ENCODE measurements around the gene PDK4. TPM values are rescaled to one million over a fixed set of nuclear protein-coding genes. Genes with fewer than 3 reads are reported as not detected.

PDK4 gene
- total and polyA plus RNA-seq, 10 of the 15 experiments (the other 5 are each of a cell fraction or from before 2014, with no cell fraction given) = 0.03 to 0.46 TPM; not detected in 8

GRCh38 chr7:95577137-95577536 is 19.2 kb downstream of the PDK4 start:
- no peak overlapping the region for H3K9ac ChIP-seq (ENCODE audit: control insufficient read depth, insufficient read depth, low read length)
- H3K9me3 ChIP-seq (replicated peaks; ENCODE audit: control insufficient read depth, insufficient read depth, low read length) = no peaks in the 10 kb centered on the region
- H3K4me2 ChIP-seq (ENCODE audit: control insufficient read depth, insufficient read depth) = no peak overlapping the region
- H4K20me1 ChIP-seq (ENCODE audit: control insufficient read depth, insufficient read depth) = no peaks in the 10 kb centered on the region
- WGBS (ENCODE audit: insufficient coverage, insufficient replicate concordance, low lambda C conversion rate, missing lambda C conversion rate) = 13% methylated on average over 5 of the region's 5 CpGs
- POLR2A ChIA-PET = interaction anchor here (0.7 kb wide), 1 partner anchor 55 kb away, joined by 3 read pairs; no protein-coding TSS in a partner anchor
- intact Hi-C loops (cut with micrococcal nuclease; ENCODE audit: unreplicated experiment) (no loop called here), in situ Hi-C loops (cut with MboI) (no loop called here)
- BruUV-seq (replicated peaks) = no TSS peak
- CTCF ChIA-PET = no interaction called here
- ATAC-seq = no peak
- RAD21 ChIA-PET (ENCODE audit: unreplicated experiment) = no interaction called here
- no peak for FAIRE-seq
- H3K79me2 ChIP-seq (ENCODE audit: control insufficient read depth, insufficient read depth, low read length) = no peaks in the 10 kb centered on the region
- TF ChIP-seq ATF2 (IDR thresholded peaks at IDR 0.05; ENCODE audit: low read length) (no peak), ZNF274 (IDR thresholded peaks at IDR 0.05; ENCODE audit: insufficient read depth, insufficient read length) (no peak), ETV6 (conservative IDR thresholded peaks at IDR 0.05 in 1 of 2, IDR thresholded peaks at IDR 0.05 in 1 of 2; ENCODE audit: borderline replicate concordance in 1 of 2, low read depth in 1 of 2) (no peak), PAX8 (IDR thresholded peaks at IDR 0.05) (no peak), NR2F1 (conservative IDR thresholded peaks at IDR 0.05) (no peak), BHLHE40 (IDR thresholded peaks at IDR 0.05; ENCODE audit: borderline replicate concordance in 1 of 2, low read depth in 2 of 2, low read length in 1 of 2) (no peak), SIN3A (IDR thresholded peaks at IDR 0.05; ENCODE audit: low read depth, low read length) (no peak), CREB1 (IDR thresholded peaks at IDR 0.05; ENCODE audit: low read depth) (no peak), USF1 (IDR thresholded peaks at IDR 0.05; ENCODE audit: borderline replicate concordance, extremely low read length, insufficient read depth, low read depth, low read length) (no peak), ZNF384 (IDR thresholded peaks at IDR 0.05; ENCODE audit: borderline replicate concordance, low read depth, low read length) (no peak), KAT2A (conservative IDR thresholded peaks at IDR 0.05; ENCODE audit: control insufficient read depth, low read depth, low read length) (no peak), SP1 (IDR thresholded peaks at IDR 0.05; ENCODE audit: low read depth, low read length) (no peak), CHD1 (IDR thresholded peaks at IDR 0.05; ENCODE audit: low read depth, low read length) (no peak), SPI1 (IDR thresholded peaks at IDR 0.05; ENCODE audit: borderline replicate concordance, insufficient read depth, low read depth, low read length) (no peak), ASH2L (IDR thresholded peaks at IDR 0.05; ENCODE audit: borderline replicate concordance, low read depth) (no peak), SIX5 (IDR thresholded peaks at IDR 0.05; ENCODE audit: low read depth, low read length, severe bottlenecking) (no peak), RBBP5 (conservative IDR thresholded peaks at IDR 0.05) (no peak), MAX (IDR thresholded peaks at IDR 0.05; ENCODE audit: low read depth, low read length) (no peak), RELA (IDR thresholded peaks at IDR 0.05; ENCODE audit: borderline replicate concordance, partially characterized antibody) (no peak)
- no peak overlapping the region for H2AFZ ChIP-seq (ENCODE audit: control insufficient read depth, low read depth, low read length)
- H3K27ac ChIP-seq (ENCODE audit: control insufficient read depth, insufficient read depth) = no peak overlapping the region
- H3K4me1 ChIP-seq (ENCODE audit: control insufficient read depth, insufficient read depth, low read length) = no peaks in the 10 kb centered on the region
- DNase-seq (ENCODE audit: low read depth, low spot score) = no peak
- H3K27me3 ChIP-seq (replicated peaks in 1 of 2; ENCODE audit: control insufficient read depth in 2 of 2, insufficient read depth in 2 of 2, low read length in 1 of 2) = no peaks in the 10 kb centered on the region
- H3K36me3 ChIP-seq (ENCODE audit: control insufficient read depth in 2 of 2, insufficient read depth in 2 of 2, low read length in 1 of 2) = no peaks in the 10 kb centered on the region
- no peak overlapping the region for H3K4me3 ChIP-seq
- SMC1A ChIA-PET (ENCODE audit: uncharacterized antibody, unreplicated experiment) = no interaction called here

All from GM12878 (cell line).